ENCODE results near the gene ATP5F1A.
A peak's percentile ranks its signal among the peaks of the same experiment; 100 is the strongest.
"Not testable (repeated sequence)": the region's sequence is repeated elsewhere in the genome, so short reads cannot be mapped to it uniquely, and the experiment has no call there.

The ATP5F1A gene

GRCh38 chr18:46097801-46098615, at the start of gene ATP5F1A:
TSS of gene ATP5F1A (minus strand) at chr18:46098296. CDS start at chr18:46098231, 65 bp downstream.
- DNase-seq: peak; percentile 80

DNA sequence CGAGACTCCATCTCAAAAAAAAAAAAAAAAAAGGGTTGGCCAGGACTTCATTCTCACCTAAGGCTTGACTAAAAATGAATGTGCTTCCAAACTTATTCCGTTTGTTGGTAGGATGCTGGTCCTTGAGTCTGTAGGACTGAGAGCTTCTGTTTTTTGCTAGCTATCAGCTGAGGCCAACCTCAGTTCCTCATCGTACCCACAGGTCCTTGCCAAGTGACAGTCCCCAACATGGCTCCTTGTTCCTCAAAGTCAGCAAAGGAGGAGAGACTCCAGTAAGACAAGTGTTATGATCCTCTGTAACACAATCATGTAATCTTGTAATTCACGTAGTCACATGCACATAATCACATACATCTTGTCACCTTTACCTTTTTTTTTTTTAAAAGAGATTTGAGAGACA, 43.1 kb upstream of the ATP5F1A start:
- no peak for DNase-seq

DNA sequence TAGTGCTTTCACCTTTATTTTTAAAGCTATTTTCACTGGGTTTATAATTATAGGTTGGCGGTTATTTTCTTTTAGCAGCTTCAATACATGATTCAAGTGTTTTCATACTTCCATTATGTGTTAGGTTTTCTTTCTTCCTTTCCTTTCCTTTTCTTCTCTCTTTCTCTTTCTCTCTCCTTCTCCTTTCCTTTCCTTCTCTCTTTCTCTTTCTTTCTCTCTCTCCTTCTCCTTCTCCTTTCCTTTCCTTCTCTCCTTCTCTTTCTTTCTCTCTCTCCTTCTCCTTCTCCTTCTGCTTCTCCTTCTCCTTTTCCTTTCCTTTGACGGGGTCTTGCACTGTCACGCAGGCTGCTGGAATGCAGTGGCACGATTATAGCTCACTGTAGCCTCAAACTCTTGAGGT, 42.1 kb upstream of the ATP5F1A start:
- no peak for DNase-seq

GRCh38 chr18:46134920-46135675, 37.0 kb upstream of the ATP5F1A start:
- no peak for DNase-seq

DNA sequence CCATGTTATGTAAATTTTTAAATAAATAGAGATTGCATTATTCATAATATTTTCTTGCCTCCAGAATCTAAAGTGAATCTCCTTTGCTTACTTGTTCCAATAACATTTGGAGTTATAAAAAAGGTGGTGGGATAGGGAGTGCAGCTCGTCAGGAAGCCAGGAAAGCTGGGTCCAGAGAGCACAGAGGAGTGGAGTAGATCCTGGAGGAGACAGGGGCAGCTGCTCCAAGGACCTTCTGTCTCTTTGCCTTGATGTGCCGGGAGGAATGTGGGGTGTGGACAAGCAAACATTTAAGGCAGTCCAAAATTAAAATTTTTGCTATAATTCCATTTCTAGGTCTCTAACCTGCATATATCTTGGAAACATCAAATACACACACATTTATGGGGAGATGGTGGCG, 35.4 kb upstream of the ATP5F1A start:
- no peak for DNase-seq

- DNase-seq: not testable (repeated sequence)
Measured at GRCh38 chr18:46130549-46130948, 32.5 kb upstream of the ATP5F1A start.

DNA sequence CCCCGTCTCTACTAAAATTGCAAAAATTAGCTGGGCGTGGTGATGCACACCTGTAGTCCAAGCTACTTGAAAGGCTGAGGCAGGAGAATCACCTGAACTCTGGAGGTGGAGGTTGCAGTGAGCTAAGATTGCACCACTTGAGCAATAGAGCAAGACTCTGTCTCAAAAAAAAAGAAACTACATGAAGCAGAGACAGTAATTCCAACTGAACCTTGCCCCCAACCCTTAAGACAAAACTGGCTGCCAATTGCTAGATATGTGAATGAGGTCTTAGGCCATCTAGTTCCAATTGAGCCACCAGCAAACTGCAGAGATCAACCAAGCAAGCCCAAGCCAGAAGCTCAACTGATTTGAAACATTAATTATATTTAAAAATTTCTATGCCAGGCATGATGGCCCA, 32.0 kb upstream of the ATP5F1A start:
- DNase-seq: no peak

DNA sequence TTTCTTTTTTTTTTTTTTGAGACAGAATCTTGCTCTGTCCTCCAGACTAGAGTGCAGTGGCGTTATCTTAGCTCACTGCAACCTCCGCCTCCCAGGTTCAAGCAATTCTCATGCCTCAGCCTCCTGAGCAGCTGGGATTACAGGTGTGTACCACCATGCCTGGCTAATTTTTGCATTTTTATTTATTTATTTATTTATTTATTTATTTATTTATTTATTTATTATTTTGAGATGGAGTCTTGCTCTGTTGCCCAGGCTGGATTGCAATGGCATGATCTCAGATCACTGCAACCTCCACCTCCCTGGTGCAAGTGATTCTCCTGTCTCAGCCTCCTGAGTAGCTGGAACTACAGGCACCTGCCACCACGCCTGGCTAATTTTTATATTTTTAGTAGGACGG, 28.5 kb upstream of the ATP5F1A start:
- not testable (repeated sequence) for DNase-seq

- no peak for DNase-seq
Measured at GRCh38 chr18:46113751-46114150, 15.7 kb upstream of the ATP5F1A start.

- DNase-seq: no peak
Measured at GRCh38 chr18:46110406-46110805, 12.3 kb upstream of the ATP5F1A start.

GRCh38 chr18:46109386-46109785, 11.3 kb upstream of the ATP5F1A start:
- no peak for DNase-seq

DNA sequence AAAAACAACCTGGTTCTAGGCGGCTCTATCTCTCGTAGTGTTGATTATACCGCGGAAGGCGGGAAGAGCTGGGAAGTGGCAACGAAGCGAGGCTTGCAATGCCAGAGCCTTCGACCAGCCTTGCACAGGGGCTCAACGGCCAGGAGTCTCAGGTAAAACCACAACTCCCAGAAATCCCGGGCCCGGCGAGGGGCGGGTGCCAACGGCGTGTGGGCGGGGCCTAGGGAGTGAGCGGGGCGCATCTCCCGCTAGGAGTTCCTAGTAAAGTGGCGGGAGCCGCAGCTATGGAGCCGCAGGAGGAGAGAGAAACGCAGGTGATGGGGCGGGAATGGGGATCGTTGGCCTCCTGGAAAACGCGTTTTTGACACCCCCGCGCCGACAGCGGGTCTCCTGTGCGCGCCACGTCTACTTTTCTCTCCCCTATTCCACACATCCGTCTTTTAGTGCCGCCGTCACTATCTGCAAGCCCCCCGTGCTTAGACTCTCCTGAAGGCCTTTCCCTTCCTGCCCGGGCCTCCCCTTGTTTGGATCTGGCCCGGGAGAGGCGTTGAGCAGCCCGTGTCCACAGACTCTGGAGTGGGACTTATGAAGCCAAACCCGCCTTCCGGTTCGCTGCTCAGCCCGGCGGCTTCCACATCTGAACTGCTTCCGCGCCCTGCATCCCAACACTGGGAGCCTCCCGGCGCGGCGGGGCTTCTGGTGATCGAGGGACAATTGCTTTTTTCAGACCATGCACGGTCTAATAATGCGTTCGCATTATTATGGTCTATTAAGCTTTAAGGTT, 6.2 kb upstream of the ATP5F1A start, which contains the start of gene HAUS1:
HAUS1 (plus strand) TSS at position 258 of the 784 bp plus-strand sequence; CDS start at position 285, 27 bp downstream.
- peak; percentile 51 for DNase-seq

- no peak for DNase-seq
Measured at GRCh38 chr18:46099463-46099862, 1.4 kb upstream of the ATP5F1A start.

DNA sequence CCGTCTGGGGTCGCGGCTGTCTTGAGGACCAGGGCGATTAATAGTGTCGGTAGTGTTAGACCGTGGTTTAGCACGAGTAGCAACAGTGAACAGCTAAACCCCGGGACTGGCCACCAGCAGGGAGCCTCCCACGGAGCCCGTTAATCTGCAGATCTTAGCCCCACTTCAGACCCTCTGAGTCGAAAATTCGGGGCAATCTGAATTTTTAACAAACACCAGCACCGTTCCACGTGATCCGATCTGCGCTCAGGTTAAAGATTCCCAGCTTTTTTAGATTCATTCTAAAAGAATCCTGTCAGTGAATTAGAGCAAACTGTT, 479 bp upstream of the ATP5F1A start:
- no peak for DNase-seq

GRCh38 chr18:46097431-46097800, 680 bp downstream of the ATP5F1A start:
- DNase-seq: no peak

- no peak for DNase-seq
Measured at GRCh38 chr18:46096651-46097300, 1.3 kb downstream of the ATP5F1A start.

DNA sequence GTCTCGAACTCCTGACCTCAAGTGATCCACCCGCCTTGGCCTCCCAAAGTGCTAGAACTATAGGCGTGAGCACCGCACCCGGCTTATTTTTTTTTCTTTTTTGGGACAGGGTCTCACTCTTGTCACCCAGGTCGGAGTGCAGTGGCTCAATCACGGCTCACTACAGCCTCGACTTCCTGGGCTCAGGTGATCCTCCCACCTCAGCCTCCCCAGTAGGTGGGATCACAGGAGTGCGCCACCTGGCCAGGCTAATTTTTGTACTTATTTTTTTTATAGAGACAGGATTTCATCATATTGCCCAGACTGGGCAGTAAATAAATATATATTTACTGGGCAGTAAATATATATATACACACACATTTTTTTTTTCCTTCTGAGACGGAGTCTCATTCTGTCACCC, 2.6 kb downstream of the ATP5F1A start:
- no peak for DNase-seq

- not testable (repeated sequence) for DNase-seq
Measured at GRCh38 chr18:46088501-46088900, 9.6 kb downstream of the ATP5F1A start.

GRCh38 chr18:46084431-46084830, 13.7 kb downstream of the ATP5F1A start:
- no peak for DNase-seq

DNA sequence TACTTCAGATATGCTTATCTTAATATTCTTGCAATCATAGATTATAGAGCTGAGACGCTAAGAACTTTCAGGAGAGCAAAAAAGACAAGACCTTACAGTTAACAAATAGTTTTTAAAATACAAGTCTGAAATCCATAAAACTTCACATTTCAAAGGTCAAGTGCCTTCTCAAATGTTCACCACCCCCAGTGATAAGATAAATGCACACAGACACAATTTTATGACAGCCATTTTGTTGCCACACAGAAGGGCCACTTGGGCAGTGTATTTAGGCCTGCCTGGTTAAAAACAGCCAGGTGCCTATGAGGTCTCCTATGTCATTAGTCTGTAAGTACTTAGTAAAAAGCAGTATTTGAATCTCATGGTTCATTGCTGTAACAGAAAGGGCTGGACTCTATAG, 17.9 kb downstream of the ATP5F1A start:
- DNase-seq: no peak

GRCh38 chr18:46079336-46079735, 18.8 kb downstream of the ATP5F1A start:
- no peak for DNase-seq

GRCh38 chr18:46073474-46074331, 24.4 kb downstream of the ATP5F1A start:
- DNase-seq: peak; percentile 37

Measured in amniotic stem cell (primary cell).